HepG2 (cell line): ENCODE data around the gene PLIN3. TPM values are rescaled to one million over a fixed set of nuclear protein-coding genes. Genes with fewer than 3 reads are reported as not detected.

ENCODE experiments used
- MATR3 ChIP-seq: sonication (generic); formaldehyde crosslinking; IDR thresholded peaks from 2 replicates; pipeline ENCODE4 v1.4.0; 2020; ENCODE audit warnings: missing genetic modification reagents
- MXD3 ChIP-seq: IDR thresholded peaks from 2 replicates; pipeline ENCODE4 v1.6.1; 2016; ENCODE audit warnings: mild to moderate bottlenecking, missing biosample characterization, missing genetic modification reagents
- POLR2AphosphoS5 ChIP-seq: IDR thresholded peaks from 2 replicates; pipeline ENCODE4 v1.6.1; 2012; ENCODE audit warnings: low read depth, low read length
- PRMT3 ChIP-seq: sonication (generic); formaldehyde crosslinking; IDR thresholded peaks from 2 replicates; pipeline ENCODE4 v1.8.1; 2022; ENCODE audit warnings: low read depth, mild to moderate bottlenecking, moderate library complexity, missing genetic modification reagents, borderline replicate concordance
- REL ChIP-seq: sonication (generic); formaldehyde crosslinking; conservative IDR thresholded peaks from 2 replicates; pipeline ENCODE4 v1.8.0; 2022; ENCODE audit warnings: mild to moderate bottlenecking, missing genetic modification reagents, moderate library complexity
- RERE ChIP-seq: IDR thresholded peaks from 2 replicates; pipeline ENCODE4 v1.6.1; 2016; ENCODE audit warnings: low read depth, missing genetic modification reagents, missing compliant biosample characterization
- SNAPC2 ChIP-seq: sonication (generic); formaldehyde crosslinking; IDR thresholded peaks from 2 replicates; pipeline ENCODE4 v1.8.1; 2022; ENCODE audit warnings: mild to moderate bottlenecking, missing genetic modification reagents
- SUZ12 ChIP-seq: fragments of 150-350 bp; IDR thresholded peaks from 2 replicates; pipeline ENCODE4 v1.6.1; 2014; ENCODE audit warnings: low read depth, low read length
- TFE3 ChIP-seq: IDR thresholded peaks from 2 replicates; pipeline ENCODE4 v1.6.1; 2016
- YEATS2 ChIP-seq: sonication (generic); formaldehyde crosslinking; IDR thresholded peaks from 2 replicates; pipeline ENCODE4 v1.4.0; 2020; ENCODE audit warnings: missing genetic modification reagents, borderline replicate concordance
- ZNF274 ChIP-seq: sonication (generic); formaldehyde crosslinking; IDR thresholded peaks from 2 replicates; pipeline ENCODE4 v1.5.1; 2020; ENCODE audit warnings: mild to moderate bottlenecking, missing genetic modification reagents
- ZNF619 ChIP-seq: sonication (generic); formaldehyde crosslinking; IDR thresholded peaks from 2 replicates; pipeline ENCODE4 v1.4.0; 2020; ENCODE audit warnings: mild to moderate bottlenecking, missing genetic modification reagents
- ZNF749 ChIP-seq: sonication (generic); formaldehyde crosslinking; IDR thresholded peaks from 2 replicates; pipeline ENCODE4 v1.8.0; 2022; ENCODE audit warnings: mild to moderate bottlenecking, missing genetic modification reagents, moderate library complexity, borderline replicate concordance
- ZNF780A ChIP-seq: sonication (generic); formaldehyde crosslinking; IDR thresholded peaks from 2 replicates; pipeline ENCODE4 v1.8.0; 2022; ENCODE audit warnings: mild to moderate bottlenecking, missing genetic modification reagents, moderate library complexity
- polyA plus RNA-seq, 8 experiments: library from polyadenylated mRNA; depleted of rRNA in 3 of 8; stranded (reverse) in 7 of 8; unstranded in 1 of 8; fragments of >200 nt; fragmentation: Illumina TruSeq in 4 of 8; extraction: Trizol in 4 of 8; gene quantifications; 2 replicates each; pipeline versions ENCODE4 v1.2.1 to v1.2.3, GENCODE V29; 2011 to 2016; ENCODE audit warnings: low read depth in 4 of 8, missing spikeins in 1 of 8, mixed read lengths in 1 of 8; ENCODE audit not compliant: insufficient read depth in 1 of 8
- total RNA-seq, 5 experiments: library from RNA; depleted of rRNA; stranded (reverse); fragments of >200 nt; fragmentation: Illumina TruSeq; extraction: Trizol; gene quantifications; 2 replicates each; pipeline ENCODE4 v1.2.3, GENCODE V29; 2016; ENCODE audit warnings: low read depth in 1 of 5
- TF ChIP-seq, protein P1 (sequence below): sonication (generic); formaldehyde crosslinking; IDR thresholded peaks from 2 replicates; pipeline ENCODE4 v1.4.0; 2020; ENCODE audit warnings: missing genetic modification reagents
- TF ChIP-seq, protein P2 (sequence below): sonication (generic); formaldehyde crosslinking; IDR thresholded peaks from 2 replicates; pipeline ENCODE4 v1.5.0; 2020; ENCODE audit warnings: mild to moderate bottlenecking, missing genetic modification reagents

PLIN3 gene
- total and polyA plus RNA-seq, 2 of the 13 experiments (the other 11 are each of a cell fraction or from before 2014, with no cell fraction given), result 49.3 to 57.9 TPM

DNA sequence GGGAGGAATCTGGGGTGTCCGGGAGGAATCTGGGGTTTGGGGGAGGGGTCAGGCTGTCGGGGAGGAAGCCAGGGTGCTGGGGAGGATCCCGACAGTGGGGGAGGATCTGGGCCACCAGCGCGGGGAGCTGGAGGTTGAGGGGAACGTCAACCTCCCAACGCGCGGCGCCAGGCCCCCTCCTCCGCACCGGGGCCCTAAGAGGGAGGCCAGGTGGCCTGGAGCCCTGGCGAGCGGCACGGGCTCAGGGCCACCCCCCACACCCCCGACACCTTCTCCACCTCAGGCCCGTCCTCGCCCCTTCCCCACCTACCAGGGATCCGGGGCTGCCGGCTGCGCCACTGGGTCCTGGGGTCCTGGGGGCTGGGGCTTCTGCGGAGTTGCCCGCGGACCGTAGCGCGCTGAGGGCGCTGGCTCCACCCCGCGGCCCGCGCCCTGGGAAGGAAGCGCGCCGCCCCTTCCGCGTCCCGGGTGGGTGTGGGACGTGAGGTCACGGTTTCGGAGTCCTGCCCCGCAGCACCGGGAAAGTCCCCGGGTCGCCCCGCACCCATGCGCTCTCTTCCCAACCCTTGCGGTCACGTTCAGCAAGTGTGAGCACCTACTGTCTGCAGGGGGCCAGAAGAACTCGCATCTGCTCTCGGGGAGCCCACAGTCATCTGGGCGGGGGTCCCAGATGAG lies 36.0 kb downstream of the PLIN3 start, which contains the start of gene TICAM1 (continued):
- TF ChIP-seq, protein P1, sequence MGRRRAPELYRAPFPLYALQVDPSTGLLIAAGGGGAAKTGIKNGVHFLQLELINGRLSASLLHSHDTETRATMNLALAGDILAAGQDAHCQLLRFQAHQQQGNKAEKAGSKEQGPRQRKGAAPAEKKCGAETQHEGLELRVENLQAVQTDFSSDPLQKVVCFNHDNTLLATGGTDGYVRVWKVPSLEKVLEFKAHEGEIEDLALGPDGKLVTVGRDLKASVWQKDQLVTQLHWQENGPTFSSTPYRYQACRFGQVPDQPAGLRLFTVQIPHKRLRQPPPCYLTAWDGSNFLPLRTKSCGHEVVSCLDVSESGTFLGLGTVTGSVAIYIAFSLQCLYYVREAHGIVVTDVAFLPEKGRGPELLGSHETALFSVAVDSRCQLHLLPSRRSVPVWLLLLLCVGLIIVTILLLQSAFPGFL (CRISPR knock-in tag), result no peak
- TF ChIP-seq ZNF274 (CRISPR knock-in tag) (peak; percentile 29; the same call in 1 of the 2 replicates), TFE3 (CRISPR knock-in tag) (no peak), POLR2AphosphoS5 (no peak), RERE (CRISPR knock-in tag) (no peak), SNAPC2 (CRISPR knock-in tag) (no peak), ZNF780A (CRISPR knock-in tag) (no peak), MXD3 (peak; percentile 82), ZNF749 (CRISPR knock-in tag) (peak; percentile 30; the same call in 1 of the 2 replicates), PRMT3 (CRISPR knock-in tag) (no peak), ZNF619 (no peak), REL (CRISPR knock-in tag) (no peak), YEATS2 (CRISPR knock-in tag) (no peak; the same call in 1 of the 2 replicates), SUZ12 (no peak), MATR3 (no peak)
- TF ChIP-seq, protein P2, sequence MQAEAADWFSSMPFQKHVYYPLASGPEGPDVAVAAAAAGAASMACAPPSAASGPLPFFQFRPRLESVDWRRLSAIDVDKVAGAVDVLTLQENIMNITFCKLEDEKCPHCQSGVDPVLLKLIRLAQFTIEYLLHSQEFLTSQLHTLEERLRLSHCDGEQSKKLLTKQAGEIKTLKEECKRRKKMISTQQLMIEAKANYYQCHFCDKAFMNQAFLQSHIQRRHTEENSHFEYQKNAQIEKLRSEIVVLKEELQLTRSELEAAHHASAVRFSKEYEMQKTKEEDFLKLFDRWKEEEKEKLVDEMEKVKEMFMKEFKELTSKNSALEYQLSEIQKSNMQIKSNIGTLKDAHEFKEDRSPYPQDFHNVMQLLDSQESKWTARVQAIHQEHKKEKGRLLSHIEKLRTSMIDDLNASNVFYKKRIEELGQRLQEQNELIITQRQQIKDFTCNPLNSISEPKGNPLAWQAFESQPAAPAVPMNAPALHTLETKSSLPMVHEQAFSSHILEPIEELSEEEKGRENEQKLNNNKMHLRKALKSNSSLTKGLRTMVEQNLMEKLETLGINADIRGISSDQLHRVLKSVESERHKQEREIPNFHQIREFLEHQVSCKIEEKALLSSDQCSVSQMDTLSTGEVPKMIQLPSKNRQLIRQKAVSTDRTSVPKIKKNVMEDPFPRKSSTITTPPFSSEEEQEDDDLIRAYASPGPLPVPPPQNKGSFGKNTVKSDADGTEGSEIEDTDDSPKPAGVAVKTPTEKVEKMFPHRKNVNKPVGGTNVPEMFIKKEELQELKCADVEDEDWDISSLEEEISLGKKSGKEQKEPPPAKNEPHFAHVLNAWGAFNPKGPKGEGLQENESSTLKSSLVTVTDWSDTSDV (CRISPR knock-in tag), result no peak
